K562 (cell line): ENCODE results near the gene CTDSP2. TPM values are rescaled to one million over a fixed set of nuclear protein-coding genes. Genes with fewer than 3 reads are reported as not detected.

ENCODE experiments used
- DMBX1 ChIP-seq: fragments of 250-450 bp; sonication (Bioruptor Pico); IDR thresholded peaks from 2 replicates; pipeline ENCODE4 v1.8.0; 2022; ENCODE audit warnings: inconsistent platforms, mild to moderate bottlenecking, moderate library complexity, borderline replicate concordance
- EGR1 ChIP-seq: fragments of 450-650 bp; conservative IDR thresholded peaks from 2 replicates; pipeline ENCODE4 v1.6.1; 2017; ENCODE audit warnings: mild to moderate bottlenecking
- GTF2E2 ChIP-seq: fragments of 200-800 bp; sonication (Bioruptor generic); IDR thresholded peaks from 2 replicates; pipeline ENCODE4 v1.6.1; 2016; ENCODE audit warnings: missing genetic modification characterization, missing compliant biosample characterization
- HNRNPLL ChIP-seq: fragments of 200-400 bp; formaldehyde crosslinking; IDR thresholded peaks from 2 replicates; pipeline ENCODE4 v1.6.1; 2017; ENCODE audit warnings: low read length, low read depth, mild to moderate bottlenecking; ENCODE audit not compliant: poor library complexity, severe bottlenecking
- HSF4 ChIP-seq: fragments of 250-450 bp; sonication (Bioruptor Pico); IDR thresholded peaks from 2 replicates; pipeline ENCODE4 v2.1.2; 2022; ENCODE audit warnings: mild to moderate bottlenecking, moderate library complexity, borderline replicate concordance
- NBN ChIP-seq: fragments of 450-650 bp; IDR thresholded peaks from 2 replicates; pipeline ENCODE4 v1.6.1; 2016; ENCODE audit warnings: low read depth, mild to moderate bottlenecking
- PHF8 ChIP-seq: fragments of 200-600 bp; sonication (generic); IDR thresholded peaks from 2 replicates; pipeline ENCODE4 v1.6.1; 2012; ENCODE audit warnings: mixed run types, mild to moderate bottlenecking, inconsistent platforms, low read length, moderate library complexity, borderline replicate concordance
- RBBP5 ChIP-seq: fragments of 200-600 bp; sonication (generic); IDR thresholded peaks from 2 replicates; pipeline ENCODE4 v1.6.1; 2012; ENCODE audit warnings: borderline replicate concordance, mild to moderate bottlenecking, low read length, control low read depth, inconsistent platforms; ENCODE audit not compliant: insufficient read depth, poor library complexity, severe bottlenecking
- TAF1 ChIP-seq: IDR thresholded peaks from 2 replicates; pipeline ENCODE4 v1.6.1; 2011; ENCODE audit warnings: mild to moderate bottlenecking, low read length, moderate library complexity; ENCODE audit not compliant: insufficient read depth, control insufficient read depth, severe bottlenecking; ENCODE audit errors: extremely low read depth
- TRIM25 ChIP-seq: fragments of 450-650 bp; IDR thresholded peaks from 2 replicates; pipeline ENCODE4 v1.7.0; 2016; ENCODE audit warnings: borderline replicate concordance
- ZNF184 ChIP-seq: sonication (generic); formaldehyde crosslinking; IDR thresholded peaks from 2 replicates; pipeline ENCODE4 v1.5.0; 2020; ENCODE audit warnings: missing genetic modification reagents
- polyA plus RNA-seq, 8 experiments: library from polyadenylated mRNA; depleted of rRNA in 4 of 8; stranded (reverse) in 5 of 8; unstranded in 3 of 8; fragments of >200 nt; fragmentation: Nextera tagmentation in 2 of 8; fragmentation: Illumina TruSeq in 1 of 8; extraction: Ambion mirVana in 2 of 8; extraction: Trizol in 1 of 8; gene quantifications; 2 replicates each; pipeline versions ENCODE4 v1.2.1 to v1.2.3, GENCODE V29; 2011 to 2014; ENCODE audit warnings: inconsistent platforms in 1 of 8, missing spikeins in 1 of 8
- total RNA-seq, 7 experiments: library from RNA; depleted of rRNA in 6 of 7; stranded (reverse); fragments of >200 nt in 6 of 7; fragmentation: Illumina TruSeq in 2 of 7; extraction: Trizol in 2 of 7; gene quantifications; 2 replicates each; pipeline versions ENCODE4 v1.2.1 to v1.2.3, GENCODE V29; 2011 to 2021; ENCODE audit warnings: low replicate concordance in 1 of 7
- TF ChIP-seq, protein P1 (sequence below): fragments of 450-650 bp; IDR thresholded peaks from 2 replicates; pipeline ENCODE4 v1.6.1; 2016; ENCODE audit warnings: missing biosample characterization, missing genetic modification characterization
- TF ChIP-seq, protein P2 (sequence below): fragments of 250-450 bp; sonication (Bioruptor Pico); IDR thresholded peaks from 2 replicates; pipeline ENCODE4 v1.5.0; 2021
- TF ChIP-seq, protein P3 (sequence below), 2 experiments: fragments of 450-650 bp; conservative IDR thresholded peaks; 2 replicates each; pipeline ENCODE4 v1.6.1; 2017; ENCODE audit warnings: mild to moderate bottlenecking in 2 of 2, moderate library complexity in 2 of 2

The CTDSP2 gene
- total and polyA plus RNA-seq, 9 of the 15 experiments (the other 6 are each of a cell fraction or from before 2014, with no cell fraction given), result 20.4 to 108 (median 47.7) TPM

DNA sequence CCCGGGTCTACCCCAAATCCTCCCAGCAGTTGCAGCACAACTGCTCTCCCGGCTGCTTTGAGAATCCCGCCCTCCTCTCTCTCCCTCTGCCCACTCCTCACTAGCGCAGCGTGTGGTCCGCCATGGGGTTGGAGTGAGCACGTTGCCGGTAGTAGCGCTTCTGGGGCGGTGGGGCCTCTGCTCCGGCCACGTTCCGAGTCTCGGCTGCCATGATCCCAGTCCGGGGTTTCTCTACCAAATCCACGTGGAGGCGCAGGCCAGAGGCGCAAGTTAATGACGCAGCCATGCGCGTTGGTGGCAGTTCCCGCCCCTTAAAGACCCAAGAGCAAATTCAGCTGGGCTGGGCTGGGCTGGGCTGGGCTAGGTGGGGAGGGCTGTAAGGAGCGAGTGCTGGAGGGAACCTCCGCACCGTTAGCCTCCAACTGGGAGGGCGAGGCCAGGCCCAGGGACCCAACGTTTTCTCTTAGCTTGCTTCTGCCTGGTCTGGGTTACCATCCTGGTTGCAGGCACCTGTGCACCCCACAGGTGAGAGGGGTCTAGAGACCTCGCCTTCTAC, 74.6 kb downstream of the CTDSP2 start, which contains the start of gene METTL1 (continued):
- TF ChIP-seq GTF2E2 (tag) (peak; percentile 75; the same call in 1 of the 2 replicates), TRIM25 (no peak), DMBX1 (CRISPR knock-in tag) (no peak), TAF1 (peak; percentile 83), RBBP5 (peak; percentile 80), HNRNPLL (peak; percentile 84), EGR1 (peak; percentile 84), HSF4 (CRISPR knock-in tag) (no peak), NBN (peak; percentile 97), PHF8 (peak; percentile 89), ZNF184 (CRISPR knock-in tag) (no peak)
- TF ChIP-seq, protein P1, sequence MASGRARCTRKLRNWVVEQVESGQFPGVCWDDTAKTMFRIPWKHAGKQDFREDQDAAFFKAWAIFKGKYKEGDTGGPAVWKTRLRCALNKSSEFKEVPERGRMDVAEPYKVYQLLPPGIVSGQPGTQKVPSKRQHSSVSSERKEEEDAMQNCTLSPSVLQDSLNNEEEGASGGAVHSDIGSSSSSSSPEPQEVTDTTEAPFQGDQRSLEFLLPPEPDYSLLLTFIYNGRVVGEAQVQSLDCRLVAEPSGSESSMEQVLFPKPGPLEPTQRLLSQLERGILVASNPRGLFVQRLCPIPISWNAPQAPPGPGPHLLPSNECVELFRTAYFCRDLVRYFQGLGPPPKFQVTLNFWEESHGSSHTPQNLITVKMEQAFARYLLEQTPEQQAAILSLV, result no peak
- TF ChIP-seq, protein P2, sequence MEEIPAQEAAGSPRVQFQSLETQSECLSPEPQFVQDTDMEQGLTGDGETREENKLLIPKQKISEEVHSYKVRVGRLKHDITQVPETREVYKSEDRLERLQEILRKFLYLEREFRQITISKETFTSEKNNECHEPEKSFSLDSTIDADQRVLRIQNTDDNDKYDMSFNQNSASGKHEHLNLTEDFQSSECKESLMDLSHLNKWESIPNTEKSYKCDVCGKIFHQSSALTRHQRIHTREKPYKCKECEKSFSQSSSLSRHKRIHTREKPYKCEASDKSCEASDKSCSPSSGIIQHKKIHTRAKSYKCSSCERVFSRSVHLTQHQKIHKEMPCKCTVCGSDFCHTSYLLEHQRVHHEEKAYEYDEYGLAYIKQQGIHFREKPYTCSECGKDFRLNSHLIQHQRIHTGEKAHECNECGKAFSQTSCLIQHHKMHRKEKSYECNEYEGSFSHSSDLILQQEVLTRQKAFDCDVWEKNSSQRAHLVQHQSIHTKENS, result no peak
- TF ChIP-seq, protein P3, sequence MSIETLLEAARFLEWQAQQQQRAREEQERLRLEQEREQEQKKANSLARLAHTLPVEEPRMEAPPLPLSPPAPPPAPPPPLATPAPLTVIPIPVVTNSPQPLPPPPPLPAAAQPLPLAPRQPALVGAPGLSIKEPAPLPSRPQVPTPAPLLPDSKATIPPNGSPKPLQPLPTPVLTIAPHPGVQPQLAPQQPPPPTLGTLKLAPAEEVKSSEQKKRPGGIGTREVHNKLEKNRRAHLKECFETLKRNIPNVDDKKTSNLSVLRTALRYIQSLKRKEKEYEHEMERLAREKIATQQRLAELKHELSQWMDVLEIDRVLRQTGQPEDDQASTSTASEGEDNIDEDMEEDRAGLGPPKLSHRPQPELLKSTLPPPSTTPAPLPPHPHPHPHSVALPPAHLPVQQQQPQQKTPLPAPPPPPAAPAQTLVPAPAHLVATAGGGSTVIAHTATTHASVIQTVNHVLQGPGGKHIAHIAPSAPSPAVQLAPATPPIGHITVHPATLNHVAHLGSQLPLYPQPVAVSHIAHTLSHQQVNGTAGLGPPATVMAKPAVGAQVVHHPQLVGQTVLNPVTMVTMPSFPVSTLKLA (conservative IDR thresholded peaks at IDR 0.05), result peak; percentile 100
